ENCODE data around the gene GABBR1. TPM values are rescaled to one million over a fixed set of nuclear protein-coding genes. Genes with fewer than 3 reads are reported as not detected.

GABBR1 gene
- total RNA-seq, 1 experiment from 2014 or later: 12.1 TPM

DNA sequence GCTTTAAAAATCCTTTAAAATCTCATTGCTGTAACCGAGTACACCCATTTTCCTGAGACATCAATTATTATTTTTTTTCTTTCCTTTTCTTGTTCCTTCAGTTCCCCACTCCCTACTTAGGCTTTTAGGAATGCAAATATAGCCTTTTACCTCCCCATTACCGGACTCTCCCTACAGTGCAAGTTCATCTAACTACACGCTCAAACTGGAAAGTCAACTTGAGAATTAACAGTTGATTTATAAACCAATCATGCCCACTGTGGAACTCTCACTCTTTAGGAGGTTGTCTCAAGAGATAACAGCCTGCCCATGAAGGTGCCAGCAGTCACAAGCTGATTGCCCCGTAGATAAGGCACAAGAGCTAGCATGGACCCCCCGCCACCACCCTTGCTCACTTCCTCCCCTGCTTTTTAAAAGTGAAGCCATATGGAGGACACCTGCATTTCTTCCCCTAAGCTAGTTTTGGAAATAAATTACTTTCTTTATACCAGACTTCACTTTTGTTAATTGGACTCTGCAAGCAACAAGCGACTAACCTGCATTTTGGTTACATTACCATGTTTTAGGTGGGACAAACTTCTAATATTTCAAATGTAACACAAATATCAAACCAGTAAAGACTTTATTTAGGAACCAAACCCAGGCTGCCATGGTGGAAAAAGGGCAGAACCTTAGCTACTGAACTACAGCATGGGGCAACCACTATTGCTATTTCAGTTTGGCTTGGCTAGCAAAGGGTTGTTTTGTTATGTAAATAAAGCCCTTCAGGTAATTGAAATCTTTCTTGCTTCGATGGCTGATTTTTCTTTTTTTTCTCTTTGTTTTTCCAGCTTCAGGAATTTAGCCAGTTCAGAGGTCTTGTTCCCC lies 108.3 kb downstream of the GABBR1 start:
- Histone ChIP-seq H3K27ac (no peak overlapping the region), H3K4me1 (no peaks in the 10 kb centered on the region), H3K27me3 (no peaks in the 10 kb centered on the region), H3K9me3 (replicated peaks) (no peaks in the 10 kb centered on the region), H3K36me3 (no peaks in the 10 kb centered on the region), H3K4me3 (no peak overlapping the region)
- DNase-seq: no peak

DNA sequence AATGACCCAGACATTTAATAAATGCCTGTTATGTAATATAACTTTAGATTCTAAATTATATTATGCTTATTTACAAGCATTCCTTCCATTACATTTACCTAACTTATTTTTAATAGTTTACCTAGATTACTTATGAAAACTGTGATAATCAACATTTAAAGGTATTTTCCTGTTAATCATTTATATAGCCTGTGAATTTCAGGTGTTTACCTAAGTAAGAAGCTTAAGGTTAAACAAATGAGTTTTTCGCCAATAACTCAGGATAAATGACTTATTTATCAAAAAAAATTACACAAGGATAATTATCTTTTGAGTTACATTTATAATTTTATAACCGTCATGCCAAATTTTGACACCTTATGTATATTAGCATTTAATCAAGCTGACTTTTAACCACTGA lies 108.9 kb downstream of the GABBR1 start:
- DNase-seq: no peak
- H3K27me3 ChIP-seq: no peaks in the 10 kb centered on the region
- no peak overlapping the region for H3K27ac ChIP-seq
- no peaks in the 10 kb centered on the region for H3K9me3 ChIP-seq (replicated peaks)
- no peaks in the 10 kb centered on the region for H3K36me3 ChIP-seq
- H3K4me1 ChIP-seq: no peaks in the 10 kb centered on the region
- no peak overlapping the region for H3K4me3 ChIP-seq

DNA sequence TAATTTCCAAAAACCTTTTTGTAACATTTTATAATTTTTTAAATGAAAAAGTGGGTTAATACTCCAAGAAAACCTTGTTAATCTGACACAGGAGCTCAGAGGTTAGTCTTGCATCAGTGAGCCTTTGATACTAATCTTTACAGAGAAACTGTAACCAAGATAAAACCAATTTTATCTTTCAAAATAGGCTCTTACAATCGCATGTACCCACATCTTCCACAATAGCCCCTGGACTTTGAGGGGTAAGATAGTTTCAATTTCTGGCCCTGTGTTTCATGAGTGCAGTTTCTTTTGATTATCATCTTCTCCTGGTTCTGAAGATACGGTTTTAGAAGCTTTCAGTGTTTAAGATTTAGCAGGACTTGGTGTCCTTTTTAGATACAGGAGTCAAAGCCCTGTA lies 110.8 kb downstream of the GABBR1 start:
- no peaks in the 10 kb centered on the region for H3K9me3 ChIP-seq (replicated peaks)
- H3K36me3 ChIP-seq: no peaks in the 10 kb centered on the region
- no peaks in the 10 kb centered on the region for H3K4me1 ChIP-seq
- no peak for DNase-seq
- no peak overlapping the region for H3K27ac ChIP-seq
- no peak overlapping the region for H3K4me3 ChIP-seq
- no peaks in the 10 kb centered on the region for H3K27me3 ChIP-seq

DNA sequence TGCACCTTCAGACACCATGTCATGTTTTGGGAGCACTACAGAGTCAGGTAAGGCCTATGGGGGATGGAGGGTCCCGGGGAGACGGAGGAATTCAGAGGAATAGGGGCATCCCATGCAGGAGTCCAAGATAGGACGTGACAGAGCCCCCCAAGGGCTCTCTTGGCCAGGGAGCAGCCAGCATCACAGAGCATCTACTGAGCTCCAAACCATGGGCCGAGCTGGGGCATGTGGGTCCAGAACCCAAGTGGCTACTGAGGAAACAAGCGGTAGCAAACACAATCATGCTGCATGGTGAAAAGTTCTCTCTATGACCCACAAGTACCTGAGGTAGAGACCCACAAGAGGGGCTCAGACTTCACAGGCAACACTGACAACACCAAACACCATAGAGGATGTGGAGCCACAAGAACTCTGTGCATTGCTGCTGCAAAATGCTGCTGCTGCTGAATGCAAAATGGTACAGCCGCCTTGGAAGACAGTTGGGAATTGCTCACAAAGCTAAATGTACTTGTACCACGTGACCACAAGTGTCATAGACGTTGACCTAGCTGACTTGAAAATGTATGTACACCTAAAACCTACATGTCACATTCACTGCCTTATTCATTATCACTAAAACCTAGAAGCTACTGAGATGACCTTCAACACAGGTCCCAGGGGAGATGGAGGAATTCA lies 111.8 kb downstream of the GABBR1 start:
- DNase-seq: no peak
- Histone ChIP-seq H3K27me3 (no peaks in the 10 kb centered on the region), H3K4me1 (no peaks in the 10 kb centered on the region), H3K36me3 (no peaks in the 10 kb centered on the region), H3K4me3 (no peak overlapping the region), H3K27ac (no peak overlapping the region), H3K9me3 (replicated peaks) (no peaks in the 10 kb centered on the region)

DNA sequence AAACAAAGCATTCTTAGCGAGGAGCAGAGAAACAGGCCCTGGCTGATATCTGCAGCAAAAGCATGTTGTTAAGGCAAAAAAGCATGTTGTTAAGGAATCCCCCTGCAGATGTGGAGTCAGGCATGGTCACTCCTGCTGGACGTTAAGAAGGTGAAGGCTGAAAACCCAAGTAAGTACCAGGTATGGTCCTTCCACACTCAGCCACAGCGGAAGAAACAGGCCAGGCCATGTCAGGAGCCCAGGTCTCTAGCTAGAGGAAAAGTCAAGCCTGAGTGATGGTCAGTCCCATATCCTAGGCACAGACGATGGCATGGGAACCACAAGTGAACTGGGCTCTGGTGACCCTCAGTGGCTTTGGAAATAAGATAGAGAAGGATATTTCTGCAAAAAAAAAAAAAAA lies 112.8 kb downstream of the GABBR1 start:
- no peak for DNase-seq
- no peaks in the 10 kb centered on the region for H3K36me3 ChIP-seq
- H3K9me3 ChIP-seq (replicated peaks): no peaks in the 10 kb centered on the region

DNA sequence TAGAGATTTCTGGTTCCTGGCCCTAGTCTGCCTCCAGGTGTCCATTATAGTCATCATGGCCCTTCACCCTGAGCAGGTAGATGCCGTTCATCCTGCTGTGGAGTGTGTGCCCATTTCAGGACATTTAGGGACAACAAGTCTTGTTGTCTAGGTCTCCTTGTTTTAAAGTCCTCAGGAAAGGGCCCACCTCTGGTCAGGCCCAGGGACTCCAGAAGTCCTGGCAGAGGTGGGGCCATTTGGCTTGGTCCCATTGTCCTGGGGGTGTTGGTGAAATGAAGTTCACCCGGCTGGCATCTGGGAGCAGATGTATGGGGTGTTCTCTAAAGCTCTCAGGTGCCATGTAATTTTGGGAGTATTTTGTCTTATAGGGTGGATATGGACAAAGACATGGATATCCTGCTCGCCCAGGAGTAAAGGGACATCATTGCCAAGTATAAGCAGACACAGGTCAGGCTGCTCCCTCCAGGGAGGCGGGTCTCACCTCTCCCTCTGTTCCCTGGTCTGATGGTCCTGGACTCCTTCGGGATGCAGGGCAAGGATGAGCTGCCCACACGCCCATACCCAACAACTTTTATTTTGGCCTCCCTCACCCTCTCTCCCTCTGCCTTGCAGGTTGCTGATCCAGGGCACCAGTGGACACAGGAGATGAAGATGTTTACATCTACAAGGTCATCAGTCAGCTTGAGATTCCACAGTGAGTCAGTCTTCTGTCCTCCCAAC lies 113.5 kb downstream of the GABBR1 start:
- H3K27me3 ChIP-seq: no peaks in the 10 kb centered on the region
- no peak overlapping the region for H3K27ac ChIP-seq
- H3K36me3 ChIP-seq: no peaks in the 10 kb centered on the region
- peaks cover 3% of the 10 kb centered on the region; the same call in 1 of the 2 replicates for H3K4me1 ChIP-seq
- no peak for DNase-seq
- no peaks in the 10 kb centered on the region for H3K9me3 ChIP-seq (replicated peaks)
- no peak overlapping the region for H3K4me3 ChIP-seq

More for the DNA sequence above, 112.8 kb downstream of the GABBR1 start:
- Histone ChIP-seq H3K27ac (no peak overlapping the region), H3K4me3 (no peak overlapping the region), H3K27me3 (no peaks in the 10 kb centered on the region), H3K4me1 (peaks cover 3% of the 10 kb centered on the region; the same call in 1 of the 2 replicates)

DNA sequence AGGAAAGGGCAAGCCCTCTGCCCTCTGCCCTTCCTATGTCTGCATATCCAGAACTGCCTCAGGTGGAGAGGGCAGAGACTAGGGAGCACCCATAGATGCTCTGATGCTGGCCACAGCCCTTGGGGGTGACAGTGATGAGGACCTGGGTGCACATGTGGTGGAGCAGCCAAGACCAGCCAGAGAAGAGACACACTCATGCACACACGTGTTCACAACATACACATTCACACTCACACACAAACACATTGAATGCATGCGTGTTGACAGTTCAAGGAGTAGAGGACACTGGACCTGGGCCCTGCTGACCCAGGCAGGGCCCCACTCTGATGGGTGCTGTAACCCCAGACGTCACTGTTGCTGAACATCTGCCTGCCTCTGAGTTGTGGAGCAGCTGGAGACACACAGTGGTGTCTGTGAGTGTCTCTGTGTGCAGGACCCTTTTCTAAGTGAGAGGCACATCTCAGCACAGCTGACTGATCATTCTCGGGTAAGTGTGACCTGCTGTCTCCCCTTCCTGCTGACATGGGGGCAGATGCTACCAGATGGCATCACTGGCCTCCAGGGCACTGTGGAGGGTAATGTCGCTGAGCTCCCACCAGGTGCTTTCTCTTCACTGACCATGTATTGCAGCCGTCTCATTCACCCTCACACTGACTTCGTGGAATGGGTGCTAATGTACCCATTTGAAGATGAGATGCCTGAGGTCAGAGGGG lies 115.1 kb downstream of the GABBR1 start:
- Histone ChIP-seq H3K27ac (no peak overlapping the region), H3K27me3 (no peaks in the 10 kb centered on the region), H3K4me3 (no peak overlapping the region), H3K9me3 (replicated peaks) (no peaks in the 10 kb centered on the region), H3K36me3 (no peaks in the 10 kb centered on the region), H3K4me1 (peaks cover 3% of the 10 kb centered on the region; the same call in 1 of the 2 replicates)
- DNase-seq: no peak

DNA sequence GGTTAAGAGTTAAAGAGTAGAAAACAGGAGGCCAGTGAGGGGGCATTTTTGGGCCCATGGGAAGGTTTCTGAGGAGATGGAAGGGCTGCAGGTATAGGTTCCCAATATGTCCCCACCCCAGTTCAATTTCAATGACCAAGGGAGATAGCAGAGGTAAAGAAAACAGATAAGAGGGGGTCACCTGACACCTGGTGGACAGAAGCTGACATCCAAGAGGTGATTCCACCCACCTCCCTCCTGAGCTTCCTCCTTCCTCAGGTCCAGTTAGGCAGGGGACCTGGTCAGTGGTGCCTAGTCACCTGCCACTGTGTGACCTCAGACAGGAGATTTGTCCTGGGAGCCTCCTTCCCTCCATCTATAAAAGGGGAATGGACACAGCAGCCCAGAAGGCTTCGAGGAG lies 115.7 kb downstream of the GABBR1 start:
- Histone ChIP-seq H3K4me1 (peaks cover 3% of the 10 kb centered on the region; the same call in 1 of the 2 replicates), H3K27ac (no peak overlapping the region), H3K9me3 (replicated peaks) (no peaks in the 10 kb centered on the region), H3K27me3 (no peaks in the 10 kb centered on the region), H3K36me3 (no peaks in the 10 kb centered on the region), H3K4me3 (no peak overlapping the region)
- DNase-seq: no peak

DNA sequence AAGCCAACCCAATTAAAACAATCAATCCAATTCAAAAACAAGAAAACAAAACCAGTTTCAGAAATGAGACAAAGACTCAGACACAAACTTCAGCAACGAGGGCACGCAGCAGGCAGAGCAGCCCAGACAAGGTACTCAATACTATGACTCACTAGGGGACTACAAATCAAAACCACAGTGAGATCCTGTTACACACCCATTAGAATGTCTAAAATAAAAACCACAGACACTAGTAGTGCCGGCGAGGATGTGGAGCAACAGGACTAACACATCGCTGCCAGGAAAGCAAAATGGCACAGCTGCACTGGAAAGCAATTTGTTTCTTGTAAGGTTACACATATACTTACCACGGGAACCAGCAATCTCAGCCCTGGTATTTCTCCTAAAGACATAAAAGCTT lies 116.9 kb downstream of the GABBR1 start:
- H3K36me3 ChIP-seq: no peaks in the 10 kb centered on the region
- no peak overlapping the region for H3K4me3 ChIP-seq
- H3K9me3 ChIP-seq (replicated peaks): no peaks in the 10 kb centered on the region
- H3K27me3 ChIP-seq: no peaks in the 10 kb centered on the region
- DNase-seq: peak; percentile 53 to 72
- H3K4me1 ChIP-seq: peaks cover 3% of the 10 kb centered on the region; the same call in 1 of the 2 replicates
- H3K27ac ChIP-seq: no peak overlapping the region

DNA sequence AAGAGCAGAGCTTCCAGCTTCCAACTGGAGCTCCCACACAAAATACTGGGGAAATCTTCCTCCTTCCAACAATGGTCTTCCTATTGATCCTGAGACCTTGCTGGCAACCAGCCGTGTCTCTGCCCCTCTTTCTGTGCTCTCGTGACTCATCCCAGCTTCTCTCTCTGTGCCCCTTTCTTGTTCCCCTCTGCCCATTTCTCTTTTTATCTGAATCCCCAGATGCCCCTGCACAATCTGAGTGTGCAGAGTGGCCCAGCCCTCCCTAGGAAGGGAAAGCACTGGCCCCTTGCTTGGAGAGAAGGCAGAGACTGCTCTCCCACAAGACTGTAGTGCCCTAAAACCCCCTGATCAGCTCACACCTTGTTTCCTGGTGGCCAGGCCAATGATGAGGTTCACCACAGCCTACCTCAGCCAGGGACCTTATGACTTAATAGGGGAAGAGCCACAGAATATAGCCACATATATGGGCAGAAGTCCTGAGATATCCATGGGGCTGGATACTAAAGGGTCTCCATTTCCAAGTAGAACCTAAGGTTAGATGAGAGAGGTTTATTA lies 122.2 kb downstream of the GABBR1 start:
- peaks cover 2% of the 10 kb centered on the region; the same call in 1 of the 2 replicates for H3K4me1 ChIP-seq
- no peak for DNase-seq
- H3K27ac ChIP-seq: no peak overlapping the region
- no peaks in the 10 kb centered on the region for H3K36me3 ChIP-seq
- no peak overlapping the region for H3K4me3 ChIP-seq
- H3K27me3 ChIP-seq: no peaks in the 10 kb centered on the region
- H3K9me3 ChIP-seq (replicated peaks): no peaks in the 10 kb centered on the region

DNA sequence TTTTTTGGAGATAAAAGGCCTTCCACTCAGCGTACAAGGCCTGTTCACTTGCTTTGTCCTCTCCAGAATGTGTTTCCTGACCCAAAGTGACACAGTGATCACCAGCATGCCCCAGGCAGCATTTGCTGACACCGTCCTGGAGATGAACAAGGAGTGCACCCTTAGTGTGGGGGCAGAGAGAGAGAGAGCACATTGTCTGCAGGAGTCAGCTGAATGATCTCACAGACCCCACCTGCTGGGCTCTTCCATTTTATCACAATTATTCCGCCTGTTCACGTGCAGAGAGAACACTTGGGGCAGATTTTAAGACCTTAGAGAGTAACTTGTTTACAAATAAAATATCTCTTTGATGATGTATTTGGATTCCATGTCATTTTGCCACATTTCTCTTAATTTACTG lies 122.8 kb downstream of the GABBR1 start:
- H3K9me3 ChIP-seq (replicated peaks): no peaks in the 10 kb centered on the region
- H3K36me3 ChIP-seq: no peaks in the 10 kb centered on the region
- H3K27me3 ChIP-seq: no peaks in the 10 kb centered on the region
- no peak overlapping the region for H3K27ac ChIP-seq
- no peak overlapping the region for H3K4me3 ChIP-seq
- peak in 1 of 2 experiments; percentile 6 for DNase-seq
- no peaks in the 10 kb centered on the region for H3K4me1 ChIP-seq

Measured in SJCRH30 (cell line).